Measurements from ENCODE around the gene ZDHHC15. TPM values are rescaled to one million over a fixed set of nuclear protein-coding genes. Genes with fewer than 3 reads are reported as not detected.
"Not testable (repeated sequence)": the region's sequence is repeated elsewhere in the genome, so short reads cannot be mapped to it uniquely, and the experiment has no call there.

Gene ZDHHC15, protein sequence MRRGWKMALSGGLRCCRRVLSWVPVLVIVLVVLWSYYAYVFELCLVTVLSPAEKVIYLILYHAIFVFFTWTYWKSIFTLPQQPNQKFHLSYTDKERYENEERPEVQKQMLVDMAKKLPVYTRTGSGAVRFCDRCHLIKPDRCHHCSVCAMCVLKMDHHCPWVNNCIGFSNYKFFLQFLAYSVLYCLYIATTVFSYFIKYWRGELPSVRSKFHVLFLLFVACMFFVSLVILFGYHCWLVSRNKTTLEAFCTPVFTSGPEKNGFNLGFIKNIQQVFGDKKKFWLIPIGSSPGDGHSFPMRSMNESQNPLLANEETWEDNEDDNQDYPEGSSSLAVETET
- total RNA-seq (2.0 and 2.9 TPM in 2 replicates), polyA plus RNA-seq (1.9 and 3.9 TPM in 2 replicates)

DNA sequence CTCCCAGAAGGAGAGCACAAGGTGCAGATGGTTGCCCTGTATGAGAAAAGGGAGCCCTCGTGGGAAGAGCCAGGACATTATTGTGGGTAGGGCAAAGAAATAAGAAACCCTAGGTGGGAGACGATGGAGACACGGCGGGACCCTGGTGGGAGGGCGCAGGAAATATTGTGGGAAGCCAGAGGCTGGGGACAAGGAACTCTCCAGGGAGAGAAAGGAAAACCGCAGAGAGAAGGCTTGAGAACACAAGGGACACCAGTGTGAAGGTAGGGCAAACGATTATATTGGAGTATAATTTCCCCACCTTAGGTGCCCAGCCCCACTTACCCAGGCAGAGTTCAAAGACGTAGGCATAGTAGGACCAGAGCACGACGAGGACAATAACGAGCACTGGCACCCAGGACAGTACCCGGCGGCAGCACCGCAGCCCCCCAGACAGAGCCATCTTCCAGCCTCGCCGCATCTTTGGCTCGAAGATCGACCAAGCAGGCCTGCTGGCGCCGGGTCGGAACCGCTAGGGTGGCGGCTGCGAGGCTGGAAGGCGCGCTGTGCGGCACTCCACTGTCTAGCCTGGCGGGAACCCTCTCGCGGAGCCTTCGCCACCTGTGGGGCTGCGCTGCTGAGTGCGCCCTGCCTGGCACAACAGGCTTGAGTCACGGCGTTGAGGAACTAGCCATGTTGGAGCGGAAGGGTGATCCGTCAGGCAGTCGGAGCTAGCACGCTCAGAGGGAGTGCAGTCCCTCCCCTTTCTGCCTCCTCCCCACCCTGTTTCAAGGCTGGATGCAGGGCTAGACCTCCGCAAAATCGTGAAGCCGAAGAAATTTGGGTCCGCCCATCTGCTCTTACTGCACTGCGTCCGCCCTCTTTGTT is at the start of gene ZDHHC15:
ZDHHC15 (minus strand) TSS at position 473 of the 867 bp plus-strand sequence; CDS start at position 460, 13 bp downstream.
- Histone ChIP-seq H3K36me3 (no peaks in the 10 kb centered on the region), H3K27me3 (no peaks in the 10 kb centered on the region), H3K4me1 (ENCODE audit: low read depth) (no peaks in the 10 kb centered on the region), H3K4me3 (peak within 1 kb of the TSS; percentile 35), H3K27ac (peak within 1 kb of the TSS; percentile 56), H3K9me3 (ENCODE audit: low read depth) (no peaks in the 10 kb centered on the region)
- TF ChIP-seq, protein P1, sequence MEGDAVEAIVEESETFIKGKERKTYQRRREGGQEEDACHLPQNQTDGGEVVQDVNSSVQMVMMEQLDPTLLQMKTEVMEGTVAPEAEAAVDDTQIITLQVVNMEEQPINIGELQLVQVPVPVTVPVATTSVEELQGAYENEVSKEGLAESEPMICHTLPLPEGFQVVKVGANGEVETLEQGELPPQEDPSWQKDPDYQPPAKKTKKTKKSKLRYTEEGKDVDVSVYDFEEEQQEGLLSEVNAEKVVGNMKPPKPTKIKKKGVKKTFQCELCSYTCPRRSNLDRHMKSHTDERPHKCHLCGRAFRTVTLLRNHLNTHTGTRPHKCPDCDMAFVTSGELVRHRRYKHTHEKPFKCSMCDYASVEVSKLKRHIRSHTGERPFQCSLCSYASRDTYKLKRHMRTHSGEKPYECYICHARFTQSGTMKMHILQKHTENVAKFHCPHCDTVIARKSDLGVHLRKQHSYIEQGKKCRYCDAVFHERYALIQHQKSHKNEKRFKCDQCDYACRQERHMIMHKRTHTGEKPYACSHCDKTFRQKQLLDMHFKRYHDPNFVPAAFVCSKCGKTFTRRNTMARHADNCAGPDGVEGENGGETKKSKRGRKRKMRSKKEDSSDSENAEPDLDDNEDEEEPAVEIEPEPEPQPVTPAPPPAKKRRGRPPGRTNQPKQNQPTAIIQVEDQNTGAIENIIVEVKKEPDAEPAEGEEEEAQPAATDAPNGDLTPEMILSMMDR (IDR thresholded peaks at IDR 0.05; ENCODE audit: low read depth, low read length): no peak
- DNase-seq (ENCODE audit: low read depth in 1 of 2, low spot score in 1 of 2): peak; percentile 0 to 72

DNA sequence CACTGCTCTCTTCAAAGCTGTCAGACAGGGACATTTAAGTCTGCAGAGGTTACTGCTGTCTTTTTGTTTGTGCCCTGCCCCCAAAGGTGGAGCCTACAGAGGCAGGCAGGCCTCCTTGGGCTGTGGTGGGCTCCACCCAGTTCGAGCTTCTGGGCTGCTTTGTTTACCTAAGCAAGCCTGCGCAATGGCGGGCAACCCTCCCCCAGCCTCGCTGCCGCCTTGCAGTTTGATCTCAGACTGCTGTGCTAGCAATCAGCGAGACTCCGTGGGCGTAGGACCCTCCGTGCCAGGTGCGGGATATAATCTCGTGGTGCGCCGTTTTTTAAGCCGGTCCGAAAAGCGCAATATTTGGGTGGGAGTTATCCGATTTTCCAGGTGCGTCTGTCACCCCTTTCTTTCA is 37.7 kb upstream of the ZDHHC15 start:
- not testable (repeated sequence) for H3K27ac ChIP-seq; H3K36me3 ChIP-seq; H3K27me3 ChIP-seq; H3K4me3 ChIP-seq; DNase-seq (ENCODE audit: low read depth in 1 of 2, low spot score in 1 of 2); H3K4me1 ChIP-seq (ENCODE audit: low read depth); H3K9me3 ChIP-seq (ENCODE audit: low read depth)

DNA sequence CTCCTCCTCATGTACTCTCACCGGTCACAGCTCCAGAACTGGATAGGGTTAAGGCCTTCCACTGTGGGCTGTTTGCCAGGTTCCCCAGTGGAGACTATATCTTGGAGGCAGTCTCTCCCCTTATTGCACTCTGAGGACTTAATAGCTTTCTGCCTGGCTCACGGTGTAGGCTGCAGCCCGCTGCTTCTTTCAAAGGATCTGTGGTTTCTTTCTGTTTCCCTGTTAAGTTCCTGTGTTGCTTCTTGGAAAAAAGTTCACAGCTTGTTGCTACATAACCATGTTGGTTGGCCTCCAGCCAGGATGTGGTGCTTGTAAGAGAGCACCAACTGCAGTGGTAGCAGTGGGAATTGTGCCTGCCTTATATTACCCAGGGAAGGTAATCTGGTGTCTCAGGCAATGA is 24.9 kb upstream of the ZDHHC15 start:
- Histone ChIP-seq H3K4me3 (no peak overlapping the region), H3K9me3 (ENCODE audit: low read depth) (no peaks in the 10 kb centered on the region), H3K36me3 (no peaks in the 10 kb centered on the region), H3K4me1 (ENCODE audit: low read depth) (no peaks in the 10 kb centered on the region), H3K27ac (no peak overlapping the region), H3K27me3 (no peaks in the 10 kb centered on the region)
- TF ChIP-seq, protein P1 (IDR thresholded peaks at IDR 0.05; ENCODE audit: low read depth, low read length): no peak
- peak in 1 of 2 donors; percentile 18 for DNase-seq (ENCODE audit: low read depth in 1 of 2, low spot score in 1 of 2)

DNA sequence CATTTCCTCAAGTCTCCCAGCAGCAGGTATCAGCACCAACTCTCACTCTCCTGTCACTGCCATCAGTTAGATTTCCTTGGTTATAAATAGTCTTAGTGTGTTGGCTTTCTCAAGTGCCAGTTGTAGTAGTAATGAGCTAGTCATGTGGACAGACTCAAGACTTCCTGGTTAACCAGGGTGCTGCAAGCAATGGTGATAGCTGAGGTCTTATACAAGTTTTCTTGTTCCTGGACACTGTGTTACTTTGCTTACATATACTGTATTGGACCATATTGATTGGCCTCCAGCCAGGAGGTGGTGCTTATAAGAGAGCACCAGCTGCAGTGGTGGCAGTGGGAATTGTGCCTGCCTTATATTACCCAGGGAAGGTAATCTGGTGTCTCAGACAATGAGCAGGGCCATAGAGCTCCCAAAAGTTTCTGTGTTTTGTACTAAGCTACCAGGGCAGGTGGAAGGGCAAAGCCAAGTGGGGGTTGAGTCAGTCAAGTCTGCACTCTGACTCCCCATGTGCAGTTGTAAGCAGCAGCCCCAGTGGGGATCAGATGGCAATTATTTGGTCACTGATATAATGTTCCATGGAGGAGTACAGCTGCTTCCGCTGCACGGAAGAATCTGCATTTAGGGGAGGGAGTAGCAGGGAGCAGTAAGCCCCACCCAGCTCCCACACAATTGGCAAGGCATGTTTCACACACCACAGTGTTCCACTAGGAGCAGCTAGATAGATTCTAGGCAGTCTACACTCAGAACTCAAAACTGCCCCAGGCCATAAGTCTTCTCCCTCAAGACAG is 24.1 kb upstream of the ZDHHC15 start:
- DNase-seq (ENCODE audit: low read depth in 1 of 2, low spot score in 1 of 2): peak in 1 of 2 donors; percentile 7
- H3K36me3 ChIP-seq: no peaks in the 10 kb centered on the region
- no peaks in the 10 kb centered on the region for H3K4me1 ChIP-seq (ENCODE audit: low read depth)
- peak overlapping the region; percentile 48 for H3K27ac ChIP-seq
- H3K9me3 ChIP-seq (ENCODE audit: low read depth): no peaks in the 10 kb centered on the region
- TF ChIP-seq, protein P1 (IDR thresholded peaks at IDR 0.05; ENCODE audit: low read depth, low read length): no peak
- H3K4me3 ChIP-seq: no peak overlapping the region
- no peaks in the 10 kb centered on the region for H3K27me3 ChIP-seq

DNA sequence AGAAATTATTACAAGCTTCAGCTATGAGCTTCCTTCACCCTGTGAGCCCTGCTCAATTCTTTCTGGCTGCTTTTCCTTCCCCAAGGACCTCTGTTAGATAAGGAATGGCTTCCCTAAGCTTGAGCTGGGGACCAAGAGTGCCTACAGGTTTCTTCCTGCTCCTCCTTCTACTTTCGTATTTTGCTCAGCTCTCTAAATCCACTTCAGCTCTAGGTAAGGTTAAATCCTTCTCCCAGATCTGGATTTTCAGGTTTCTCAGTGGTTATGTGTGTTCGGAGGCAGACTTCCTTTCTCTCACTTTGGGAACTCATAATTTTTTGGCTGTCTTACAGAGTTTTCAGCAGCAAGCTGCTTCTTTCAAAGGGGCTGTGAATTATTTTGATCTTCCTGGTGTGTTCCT is 21.9 kb upstream of the ZDHHC15 start:
- Histone ChIP-seq H3K4me3 (no peak overlapping the region), H3K4me1 (ENCODE audit: low read depth) (no peaks in the 10 kb centered on the region), H3K9me3 (ENCODE audit: low read depth) (no peaks in the 10 kb centered on the region), H3K27ac (no peak overlapping the region), H3K27me3 (no peaks in the 10 kb centered on the region), H3K36me3 (no peaks in the 10 kb centered on the region)
- TF ChIP-seq, protein P1 (IDR thresholded peaks at IDR 0.05; ENCODE audit: low read depth, low read length): no peak
- DNase-seq (ENCODE audit: low read depth in 1 of 2, low spot score in 1 of 2): no peak

Measured in cardiac muscle cell (in vitro differentiated cells and primary cell).